HG03103 (cell line): ENCODE measurements around the gene MLH3.

ENCODE experiments used
- ATAC-seq: cut with Tn5 transposase; IDR thresholded peaks from one replicate; pipeline ENCODE4 v1.9.1; 2021; ENCODE audit warnings: low read depth; ENCODE audit not compliant: unreplicated experiment

Gene MLH3

GRCh38 chr14:74974364-74975058 lies 76.8 kb downstream of the MLH3 start:
- ATAC-seq: no peak

GRCh38 chr14:74973905-74974363 lies 77.3 kb downstream of the MLH3 start:
- ATAC-seq: no peak

- ATAC-seq: no peak
Observed at GRCh38 chr14:74973003-74973653, 78.1 kb downstream of the MLH3 start.

GRCh38 chr14:74968811-74969210 lies 82.5 kb downstream of the MLH3 start:
- no peak for ATAC-seq

GRCh38 chr14:74965486-74966153 lies 85.6 kb downstream of the MLH3 start:
- ATAC-seq: no peak

- no peak for ATAC-seq
Observed at GRCh38 chr14:74964787-74965485, 86.3 kb downstream of the MLH3 start.
